Vagina (tissue), 2 donors: ENCODE data around the gene CDH4. TPM values are rescaled to one million over a fixed set of nuclear protein-coding genes. Genes with fewer than 3 reads are reported as not detected.

Experiments used
- DNase-seq, 2 donors: peaks; one replicate each; pipeline ENCODE4 v3.0.0-alpha.2; 2017; ENCODE audit errors: extremely low spot score in 2 of 2
- H3K27ac ChIP-seq: fragments of 200-600 bp; sonication (generic); one replicate; pipeline ENCODE4 v1.5.1; 2019
- H3K27me3 ChIP-seq: fragments of 200-600 bp; sonication (generic); one replicate; pipeline ENCODE4 v1.5.1; 2019
- H3K36me3 ChIP-seq, 2 donors: fragments of 200-600 bp; sonication (generic); one replicate each; pipeline ENCODE4 v1.5.1; 2017 to 2019
- H3K4me1 ChIP-seq: fragments of 200-600 bp; sonication (generic); one replicate; pipeline ENCODE4 v1.5.1; 2019
- H3K4me3 ChIP-seq, 2 donors: fragments of 200-600 bp; sonication (generic); 1 replicate in 1 of 2; 2 replicates in 1 of 2; pipeline ENCODE4 v1.5.1; 2016 to 2019
- H3K9me3 ChIP-seq: fragments of 200-600 bp; sonication (generic); one replicate; pipeline ENCODE4 v1.5.1; 2019
- CTCF ChIP-seq, 3 experiments: fragments of 450-650 bp in 2 of 3; fragments of 200-600 bp in 1 of 3; sonication (generic) in 1 of 3; IDR thresholded peaks; one replicate each; pipeline ENCODE4 v1.5.1; 2017 to 2019; ENCODE audit warnings: antibody characterized with exemption in 3 of 3, mild to moderate bottlenecking in 2 of 3, moderate library complexity in 2 of 3
- POLR2A ChIP-seq, 2 donors: fragments of 450-650 bp; IDR thresholded peaks; one replicate each; pipeline ENCODE4 v1.6.1; 2017; ENCODE audit warnings: antibody characterized with exemption in 2 of 2, mild to moderate bottlenecking in 2 of 2, moderate library complexity in 2 of 2
- POLR2AphosphoS5 ChIP-seq, 2 donors: sonication (generic); formaldehyde crosslinking; IDR thresholded peaks; one replicate each; pipeline ENCODE4 v1.9.0; 2017; ENCODE audit warnings: antibody characterized with exemption in 2 of 2, mild to moderate bottlenecking in 2 of 2, low read depth in 1 of 2; ENCODE audit not compliant: insufficient read depth in 1 of 2
- intact Hi-C: fragments of 100-400 bp; cut with DNase I; formaldehyde crosslinking; loops from one replicate; pipeline ENCODE4 v1.15.1; 2023
- total RNA-seq: library from RNA; depleted of rRNA; stranded (reverse); fragments of >200 nt; gene quantifications from one replicate; pipeline ENCODE4 v1.2.3, GENCODE V29; 2016

CDH4 gene
- total RNA-seq, 1 donor from 2014 or later = 0.25 TPM

GRCh38 chr20:61680096-61680495 lies 428.0 kb downstream of the CDH4 start:
- H3K27ac ChIP-seq = no peak overlapping the region
- no peak overlapping the region for H3K4me3 ChIP-seq
- DNase-seq = no peak
- H3K9me3 ChIP-seq = no peaks in the 10 kb centered on the region
- no peak for TF ChIP-seq POLR2AphosphoS5 (IDR thresholded peaks at IDR 0.05; ENCODE audit: insufficient read depth in 1 of 2, low read depth in 1 of 2)
- TF ChIP-seq POLR2A (IDR thresholded peaks at IDR 0.05) = no peak
- TF ChIP-seq CTCF (IDR thresholded peaks at IDR 0.05) = no peak
- H3K27me3 ChIP-seq = no peaks in the 10 kb centered on the region
- H3K4me1 ChIP-seq = peaks cover 22% of the 10 kb centered on the region
- intact Hi-C loops = no loop called here
- H3K36me3 ChIP-seq = no peaks in the 10 kb centered on the region

GRCh38 chr20:61682114-61682995 lies 430.3 kb downstream of the CDH4 start:
- Histone ChIP-seq H3K36me3 (no peaks in the 10 kb centered on the region), H3K4me3 (no peak overlapping the region), H3K4me1 (peaks cover 22% of the 10 kb centered on the region), H3K9me3 (no peaks in the 10 kb centered on the region), H3K27ac (no peak overlapping the region), H3K27me3 (no peaks in the 10 kb centered on the region)
- TF ChIP-seq CTCF (IDR thresholded peaks at IDR 0.05) = no peak
- no peak for TF ChIP-seq POLR2A (IDR thresholded peaks at IDR 0.05)
- TF ChIP-seq POLR2AphosphoS5 (IDR thresholded peaks at IDR 0.05; ENCODE audit: insufficient read depth in 1 of 2, low read depth in 1 of 2) = no peak
- no peak for DNase-seq
- intact Hi-C loops = no loop called here

- DNase-seq = no peak
- H3K4me3 ChIP-seq = no peak overlapping the region
- H3K27me3 ChIP-seq = no peaks in the 10 kb centered on the region
- peaks cover 22% of the 10 kb centered on the region for H3K4me1 ChIP-seq
- H3K27ac ChIP-seq = no peak overlapping the region
- no peaks in the 10 kb centered on the region for H3K36me3 ChIP-seq
- no peak for TF ChIP-seq POLR2AphosphoS5 (IDR thresholded peaks at IDR 0.05; ENCODE audit: insufficient read depth in 1 of 2, low read depth in 1 of 2)
- no peak for TF ChIP-seq CTCF (IDR thresholded peaks at IDR 0.05)
- no peak for TF ChIP-seq POLR2A (IDR thresholded peaks at IDR 0.05)
- intact Hi-C loops = no loop called here
- H3K9me3 ChIP-seq = no peaks in the 10 kb centered on the region
These were observed 431.1 kb downstream of the CDH4 start for GRCh38 chr20:61682996-61683681.

GRCh38 chr20:61683721-61684120 lies 431.7 kb downstream of the CDH4 start:
- DNase-seq = no peak
- Histone ChIP-seq H3K27me3 (no peaks in the 10 kb centered on the region), H3K4me3 (no peak overlapping the region), H3K9me3 (no peaks in the 10 kb centered on the region), H3K36me3 (no peaks in the 10 kb centered on the region), H3K27ac (no peak overlapping the region), H3K4me1 (peaks cover 22% of the 10 kb centered on the region)
- intact Hi-C loops = no loop called here
- TF ChIP-seq CTCF (IDR thresholded peaks at IDR 0.05) (no peak), POLR2AphosphoS5 (IDR thresholded peaks at IDR 0.05; ENCODE audit: insufficient read depth in 1 of 2, low read depth in 1 of 2) (no peak), POLR2A (IDR thresholded peaks at IDR 0.05) (no peak)

GRCh38 chr20:61684136-61684535 lies 432.1 kb downstream of the CDH4 start:
- H3K36me3 ChIP-seq = no peaks in the 10 kb centered on the region
- H3K27ac ChIP-seq = no peak overlapping the region
- intact Hi-C loops = no loop called here
- peaks cover 22% of the 10 kb centered on the region for H3K4me1 ChIP-seq
- H3K27me3 ChIP-seq = no peaks in the 10 kb centered on the region
- no peak overlapping the region for H3K4me3 ChIP-seq
- H3K9me3 ChIP-seq = no peaks in the 10 kb centered on the region
- TF ChIP-seq CTCF (IDR thresholded peaks at IDR 0.05) (no peak), POLR2AphosphoS5 (IDR thresholded peaks at IDR 0.05; ENCODE audit: insufficient read depth in 1 of 2, low read depth in 1 of 2) (no peak), POLR2A (IDR thresholded peaks at IDR 0.05) (no peak)
- no peak for DNase-seq
